SK-N-SH (cell line): ENCODE data around the gene KNCN. TPM values are rescaled to one million over a fixed set of nuclear protein-coding genes. Genes with fewer than 3 reads are reported as not detected.
A peak's percentile ranks its signal among the peaks of the same experiment; 100 is the strongest.

Experiments
- CTCF ChIA-PET: fragments of 300-600, 350-600 bp; formaldehyde crosslinking; extraction: SDS; loops from one replicate; lab custom pipeline; 2021; lab: Yijun Ruan, JAX
- POLR2A ChIA-PET: fragments of 350-600 bp; sonication (Branson Sonifier 250); formaldehyde crosslinking; extraction: SDS; loops from one replicate; lab custom pipeline; 2020; ENCODE audit warnings: antibody characterized with exemption, inconsistent platforms; lab: Yijun Ruan, JAX
- DNase-seq: peaks from one replicate; pipeline ENCODE4 v3.0.0; 2012
- H2AFZ ChIP-seq: fragments of 200-600 bp; sonication (generic); 2 replicates; pipeline ENCODE4 v1.8.1; 2016; ENCODE audit warnings: antibody characterized with exemption, mild to moderate bottlenecking, low read depth
- H3F3A ChIP-seq: fragments of 200-600 bp; sonication (generic); replicated peaks from 2 replicates; pipeline ENCODE3; 2016; ENCODE audit warnings: antibody characterized with exemption, mild to moderate bottlenecking; ENCODE audit not compliant: insufficient read depth
- H3K27ac ChIP-seq, 2 experiments: fragments of 200-500 bp in 1 of 2; fragments of 200-600 bp in 1 of 2; sonication (Bioruptor generic) in 1 of 2; sonication (generic), shearing (Covaris generic) in 1 of 2; 2 replicates each; pipeline versions ENCODE4 v1.5.1 to v1.6.1; 2014 to 2016; ENCODE audit warnings: low read depth in 2 of 2, inconsistent platforms in 1 of 2, low read length in 1 of 2, mild to moderate bottlenecking in 1 of 2, mixed read lengths in 1 of 2
- H3K27me3 ChIP-seq: fragments of 200-600 bp; sonication (generic), shearing (Covaris generic); 2 replicates; pipeline ENCODE4 v1.6.1; 2016; ENCODE audit warnings: mixed run types; ENCODE audit not compliant: insufficient read depth
- H3K36me3 ChIP-seq, 2 experiments: fragments of 200-500 bp in 1 of 2; fragments of 200-600 bp in 1 of 2; sonication (Bioruptor generic) in 1 of 2; sonication (generic) in 1 of 2; replicated peaks in 1 of 2; 2 replicates each; pipeline versions ENCODE3 to v1.5.1; 2014 to 2016; ENCODE audit warnings: low read length in 1 of 2, mild to moderate bottlenecking in 1 of 2; ENCODE audit not compliant: insufficient read depth in 2 of 2, control insufficient read depth in 1 of 2
- H3K4me1 ChIP-seq, 2 experiments: fragments of 200-500 bp in 1 of 2; fragments of 200-600 bp in 1 of 2; sonication (Bioruptor generic) in 1 of 2; sonication (generic), shearing (Covaris generic) in 1 of 2; 2 replicates each; pipeline versions ENCODE4 v1.5.1 to v1.6.1; 2014 to 2016; ENCODE audit warnings: low read depth in 1 of 2, low read length in 1 of 2, mixed run types in 1 of 2; ENCODE audit not compliant: insufficient read depth in 2 of 2, control insufficient read depth in 1 of 2
- H3K4me2 ChIP-seq: fragments of 200-600 bp; sonication (generic), shearing (Covaris generic); 2 replicates; pipeline ENCODE4 v1.6.1; 2017; ENCODE audit warnings: mixed run types
- H3K4me3 ChIP-seq, 2 experiments: fragments of 200-500 bp in 1 of 2; fragments of 200-600 bp in 1 of 2; sonication (Bioruptor generic) in 1 of 2; sonication (generic), shearing (Covaris generic) in 1 of 2; 2 replicates each; pipeline versions ENCODE4 v1.5.1 to v1.8.1; 2014 to 2016; ENCODE audit warnings: low read depth in 2 of 2, inconsistent platforms in 1 of 2, low read length in 1 of 2, mild to moderate bottlenecking in 1 of 2, mixed read lengths in 1 of 2, moderate library complexity in 1 of 2
- H3K79me2 ChIP-seq: fragments of 200-600 bp; sonication (generic); 2 replicates; pipeline ENCODE4 v1.8.1; 2017; ENCODE audit warnings: mild to moderate bottlenecking; ENCODE audit not compliant: insufficient read depth
- H3K9ac ChIP-seq: fragments of 200-600 bp; sonication (generic); 2 replicates; pipeline ENCODE4 v1.6.1; 2017; ENCODE audit warnings: mixed run types
- H3K9me2 ChIP-seq: fragments of 200-600 bp; sonication (generic); 2 replicates; pipeline ENCODE4 v1.6.1; 2017; ENCODE audit warnings: mixed run types
- H3K9me3 ChIP-seq: fragments of 200-600 bp; sonication (generic); 2 replicates; pipeline ENCODE4 v1.6.1; 2017; ENCODE audit warnings: mixed run types, mild to moderate bottlenecking, moderate library complexity
- H4K20me1 ChIP-seq: fragments of 200-600 bp; sonication (generic); 2 replicates; pipeline ENCODE4 v1.6.1; 2017; ENCODE audit warnings: mild to moderate bottlenecking, mixed run types; ENCODE audit not compliant: insufficient read depth
- CHD2 ChIP-seq: fragments of 150-350 bp; IDR thresholded peaks from 2 replicates; pipeline ENCODE4 v1.6.1; 2018; ENCODE audit warnings: low read length; ENCODE audit not compliant: partially characterized antibody
- EP300 ChIP-seq, 2 experiments: IDR thresholded peaks; 2 replicates each; pipeline versions ENCODE4 v1.4.0 to v1.6.1; 2012; ENCODE audit warnings: borderline replicate concordance in 1 of 2, low read depth in 1 of 2, low read length in 1 of 2
- EZH2phosphoT487 ChIP-seq: fragments of 200-600 bp; sonication (generic); IDR thresholded peaks from 2 replicates; pipeline ENCODE4 v1.6.1; 2017; ENCODE audit warnings: low read depth, mixed run types, mild to moderate bottlenecking, antibody characterized with exemption, moderate library complexity, borderline replicate concordance
- FOXJ3 ChIP-seq: sonication (generic); formaldehyde crosslinking; IDR thresholded peaks from 2 replicates; pipeline ENCODE4 v1.5.1; 2020; ENCODE audit warnings: mild to moderate bottlenecking, missing genetic modification reagents
- FOXM1 ChIP-seq: IDR thresholded peaks from 2 replicates; pipeline ENCODE4 v1.4.0; 2012; ENCODE audit warnings: low read depth, mild to moderate bottlenecking
- GATA2 ChIP-seq: sonication (generic); formaldehyde crosslinking; IDR thresholded peaks from 2 replicates; pipeline ENCODE4 v1.5.0; 2020; ENCODE audit warnings: mild to moderate bottlenecking, missing genetic modification reagents
- JUND ChIP-seq: IDR thresholded peaks from 2 replicates; pipeline ENCODE4 v1.4.0; 2012
- NFIC ChIP-seq: IDR thresholded peaks from 2 replicates; pipeline ENCODE4 v1.4.0; 2012; ENCODE audit warnings: borderline replicate concordance
- RAD21 ChIP-seq: IDR thresholded peaks from 2 replicates; pipeline ENCODE4 v1.6.1; 2012; ENCODE audit warnings: mild to moderate bottlenecking, low read length
- RCOR1 ChIP-seq: fragments of 150-350 bp; IDR thresholded peaks from 2 replicates; pipeline ENCODE4 v1.6.1; 2017; ENCODE audit warnings: antibody characterized with exemption, low read length
- RFX5 ChIP-seq: IDR thresholded peaks from 2 replicates; pipeline ENCODE4 v1.6.1; 2012; ENCODE audit warnings: mild to moderate bottlenecking, improper control_type of control experiment, low read length
- RXRA ChIP-seq: IDR thresholded peaks from 2 replicates; pipeline ENCODE4 v1.4.0; 2012; ENCODE audit warnings: low read depth, mild to moderate bottlenecking, borderline replicate concordance
- TAF1 ChIP-seq: IDR thresholded peaks from 2 replicates; pipeline ENCODE4 v1.6.1; 2012; ENCODE audit warnings: low read depth, mild to moderate bottlenecking, low read length, moderate library complexity, borderline replicate concordance
- TCF12 ChIP-seq: IDR thresholded peaks from 2 replicates; pipeline ENCODE4 v1.4.0; 2012
- YY1 ChIP-seq: IDR thresholded peaks from 2 replicates; pipeline ENCODE4 v1.4.0; 2012; ENCODE audit warnings: low read depth, mild to moderate bottlenecking
- WGBS: methylation state at CpG from one replicate; pipeline ENCODE4 v1.1.6; 2017; ENCODE audit warnings: low lambda C conversion rate; 5-methylcytosine and 5-hydroxymethylcytosine counted together
- polyA plus RNA-seq, 3 experiments: library from polyadenylated mRNA; depleted of rRNA; stranded (reverse); fragments of >200 nt; gene quantifications; 2 replicates each; pipeline ENCODE4 v1.2.3, GENCODE V29; 2012
- TF ChIP-seq, protein P1 (sequence below): IDR thresholded peaks from 2 replicates; pipeline ENCODE4 v1.4.0; 2012; ENCODE audit warnings: low read depth, borderline replicate concordance
- TF ChIP-seq, protein P2 (sequence below): IDR thresholded peaks from 2 replicates; pipeline ENCODE4 v1.6.1; 2012; ENCODE audit warnings: mild to moderate bottlenecking, low read depth, low read length, moderate library complexity

The KNCN gene
- polyA plus RNA-seq, 1 of the 3 experiments (the other 2 are of a cell fraction): not detected

DNA sequence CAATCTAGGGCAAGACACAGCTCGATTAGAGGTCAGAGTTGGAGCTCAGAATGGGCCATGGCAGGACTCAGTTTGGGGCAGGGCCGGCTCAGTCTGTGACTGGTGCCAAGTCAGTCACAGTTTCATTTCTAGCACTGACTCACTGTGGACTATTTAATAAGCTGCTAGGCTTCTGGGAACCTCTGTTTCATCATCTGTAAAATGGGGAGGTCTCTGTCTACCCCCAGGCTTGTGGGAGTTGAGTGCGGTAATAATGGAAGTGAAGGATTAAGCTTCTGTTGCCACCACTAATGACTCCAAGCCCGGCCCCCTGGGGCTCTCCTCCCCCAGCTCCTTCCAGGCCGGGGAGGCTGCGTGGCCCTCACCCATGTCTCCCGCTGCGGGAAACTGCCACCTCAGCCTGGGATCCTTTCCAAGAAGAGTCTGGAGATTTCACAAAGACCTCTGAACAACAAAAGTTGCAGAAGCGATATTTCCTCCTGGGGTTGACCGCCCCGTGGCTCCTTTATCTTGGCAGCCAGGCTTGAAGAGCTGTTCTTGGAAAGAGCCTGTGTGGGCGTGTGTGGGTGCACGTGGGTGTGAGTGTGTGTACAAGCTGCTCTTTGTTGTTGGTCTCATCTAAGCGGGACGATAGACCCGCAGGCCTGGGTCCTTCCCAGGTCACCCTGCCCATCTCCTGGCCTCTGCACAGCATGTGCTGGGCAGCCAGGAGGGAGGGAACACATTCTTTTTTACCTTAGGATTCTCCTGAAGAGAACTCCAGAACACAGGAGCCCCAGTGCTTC, 29.1 kb downstream of the KNCN start:
- Histone ChIP-seq H3K4me3 (no peak overlapping the region), H3K4me1 (peaks cover 4 to 39% of the 10 kb centered on the region in 2 experiments; a peak in 3 of 4 replicates), H3K9me3 (no peaks in the 10 kb centered on the region), H3K27ac (peak overlapping the region in 1 of 2 experiments; percentile 49; a peak in 2 of 4 replicates), H3K9ac (no peak overlapping the region), H3K4me2 (peak overlapping the region; percentile 23; the same call in 1 of the 2 replicates), H3K79me2 (no peaks in the 10 kb centered on the region), H3K9me2 (no peaks in the 10 kb centered on the region), H4K20me1 (no peaks in the 10 kb centered on the region), H2AFZ (peak overlapping the region; percentile 37; the same call in 1 of the 2 replicates), H3K27me3 (no peaks in the 10 kb centered on the region), H3F3A (peaks cover 27% of the 10 kb centered on the region), H3K36me3 (no peaks in the 10 kb centered on the region)
- ChIA-PET POLR2A (interaction anchor here (0.6 kb wide), 1 partner anchor 105 kb away, joined by 5 read pairs; no protein-coding TSS in a partner anchor), CTCF (interaction anchor here (0.6 to 3.1 kb wide), 9 partner anchors 11 to 83 kb away, joined by 3 to 23 read pairs (median 3); a partner anchor contains a TSS)
- no peak for TF ChIP-seq EZH2phosphoT487
- TF ChIP-seq, protein P1, sequence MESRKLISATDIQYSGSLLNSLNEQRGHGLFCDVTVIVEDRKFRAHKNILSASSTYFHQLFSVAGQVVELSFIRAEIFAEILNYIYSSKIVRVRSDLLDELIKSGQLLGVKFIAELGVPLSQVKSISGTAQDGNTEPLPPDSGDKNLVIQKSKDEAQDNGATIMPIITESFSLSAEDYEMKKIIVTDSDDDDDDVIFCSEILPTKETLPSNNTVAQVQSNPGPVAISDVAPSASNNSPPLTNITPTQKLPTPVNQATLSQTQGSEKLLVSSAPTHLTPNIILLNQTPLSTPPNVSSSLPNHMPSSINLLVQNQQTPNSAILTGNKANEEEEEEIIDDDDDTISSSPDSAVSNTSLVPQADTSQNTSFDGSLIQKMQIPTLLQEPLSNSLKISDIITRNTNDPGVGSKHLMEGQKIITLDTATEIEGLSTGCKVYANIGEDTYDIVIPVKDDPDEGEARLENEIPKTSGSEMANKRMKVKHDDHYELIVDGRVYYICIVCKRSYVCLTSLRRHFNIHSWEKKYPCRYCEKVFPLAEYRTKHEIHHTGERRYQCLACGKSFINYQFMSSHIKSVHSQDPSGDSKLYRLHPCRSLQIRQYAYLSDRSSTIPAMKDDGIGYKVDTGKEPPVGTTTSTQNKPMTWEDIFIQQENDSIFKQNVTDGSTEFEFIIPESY: no peak
- no peak; the same call in 1 of the 2 replicates for TF ChIP-seq NFIC
- no peak for TF ChIP-seq RFX5
- no peak for TF ChIP-seq TCF12
- TF ChIP-seq GATA2 (CRISPR knock-in tag): no peak
- no peak for TF ChIP-seq CHD2
- no peak for TF ChIP-seq YY1
- no peak for TF ChIP-seq FOXJ3 (CRISPR knock-in tag)
- TF ChIP-seq FOXM1: no peak
- no peak for TF ChIP-seq RAD21
- TF ChIP-seq RXRA: no peak
- no peak for DNase-seq
- 47% methylated on average over 9 of the region's 16 CpGs for WGBS

DNA sequence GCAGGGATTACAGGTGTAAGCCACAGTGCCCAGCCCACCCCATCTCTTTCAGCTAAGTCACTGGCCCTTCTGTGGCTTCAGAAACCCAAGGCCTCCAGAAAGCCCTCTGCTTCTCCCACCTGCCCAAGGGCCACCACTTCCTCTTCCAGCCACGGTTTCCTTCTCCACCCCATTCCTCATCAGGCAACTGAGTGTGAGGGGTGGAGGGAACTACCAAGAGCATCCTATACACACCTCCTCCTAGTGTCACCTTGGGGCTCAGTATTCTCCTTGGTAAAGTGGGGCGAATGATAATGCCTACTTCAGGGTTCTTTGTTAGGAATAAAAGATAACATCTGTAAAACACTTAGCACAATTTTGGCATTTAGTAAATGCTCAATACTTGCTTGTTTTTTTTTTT, 30.0 kb downstream of the KNCN start:
- ChIA-PET POLR2A (no interaction called here), CTCF (interaction anchor here (0.9 to 3.1 kb wide), 8 partner anchors 12 to 82 kb away, joined by 3 to 23 read pairs (median 6); no protein-coding TSS in a partner anchor)
- Histone ChIP-seq H3K9me2 (no peaks in the 10 kb centered on the region), H3K9ac (no peak overlapping the region), H3K4me2 (no peak overlapping the region), H4K20me1 (no peaks in the 10 kb centered on the region), H3F3A (peaks cover 27% of the 10 kb centered on the region), H2AFZ (no peak overlapping the region), H3K9me3 (no peaks in the 10 kb centered on the region), H3K4me1 (peaks cover 7 to 39% of the 10 kb centered on the region in 2 experiments; a peak in 3 of 4 replicates), H3K27me3 (no peaks in the 10 kb centered on the region), H3K79me2 (no peaks in the 10 kb centered on the region), H3K4me3 (no peak overlapping the region), H3K36me3 (no peaks in the 10 kb centered on the region), H3K27ac (peak overlapping the region in 1 of 2 experiments; percentile 49; a peak in 1 of 4 replicates)
- WGBS: 87% methylated on average over 2 of the region's 2 CpGs
- DNase-seq: no peak
- no peak for TF ChIP-seq RCOR1
- TF ChIP-seq FOXM1: no peak
- TF ChIP-seq TAF1: no peak
- TF ChIP-seq, protein P1: no peak
- TF ChIP-seq RFX5: no peak
- TF ChIP-seq RAD21: no peak
- no peak for TF ChIP-seq EP300 (IDR thresholded peaks at IDR 0.05; ENCODE audit: borderline replicate concordance in 1 of 2, low read depth in 1 of 2, low read length in 1 of 2)
- TF ChIP-seq, protein P2, sequence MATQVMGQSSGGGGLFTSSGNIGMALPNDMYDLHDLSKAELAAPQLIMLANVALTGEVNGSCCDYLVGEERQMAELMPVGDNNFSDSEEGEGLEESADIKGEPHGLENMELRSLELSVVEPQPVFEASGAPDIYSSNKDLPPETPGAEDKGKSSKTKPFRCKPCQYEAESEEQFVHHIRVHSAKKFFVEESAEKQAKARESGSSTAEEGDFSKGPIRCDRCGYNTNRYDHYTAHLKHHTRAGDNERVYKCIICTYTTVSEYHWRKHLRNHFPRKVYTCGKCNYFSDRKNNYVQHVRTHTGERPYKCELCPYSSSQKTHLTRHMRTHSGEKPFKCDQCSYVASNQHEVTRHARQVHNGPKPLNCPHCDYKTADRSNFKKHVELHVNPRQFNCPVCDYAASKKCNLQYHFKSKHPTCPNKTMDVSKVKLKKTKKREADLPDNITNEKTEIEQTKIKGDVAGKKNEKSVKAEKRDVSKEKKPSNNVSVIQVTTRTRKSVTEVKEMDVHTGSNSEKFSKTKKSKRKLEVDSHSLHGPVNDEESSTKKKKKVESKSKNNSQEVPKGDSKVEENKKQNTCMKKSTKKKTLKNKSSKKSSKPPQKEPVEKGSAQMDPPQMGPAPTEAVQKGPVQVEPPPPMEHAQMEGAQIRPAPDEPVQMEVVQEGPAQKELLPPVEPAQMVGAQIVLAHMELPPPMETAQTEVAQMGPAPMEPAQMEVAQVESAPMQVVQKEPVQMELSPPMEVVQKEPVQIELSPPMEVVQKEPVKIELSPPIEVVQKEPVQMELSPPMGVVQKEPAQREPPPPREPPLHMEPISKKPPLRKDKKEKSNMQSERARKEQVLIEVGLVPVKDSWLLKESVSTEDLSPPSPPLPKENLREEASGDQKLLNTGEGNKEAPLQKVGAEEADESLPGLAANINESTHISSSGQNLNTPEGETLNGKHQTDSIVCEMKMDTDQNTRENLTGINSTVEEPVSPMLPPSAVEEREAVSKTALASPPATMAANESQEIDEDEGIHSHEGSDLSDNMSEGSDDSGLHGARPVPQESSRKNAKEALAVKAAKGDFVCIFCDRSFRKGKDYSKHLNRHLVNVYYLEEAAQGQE: no peak
- TF ChIP-seq JUND: no peak
